Naive thymus-derived CD4-positive, alpha-beta T cell (primary cell): ENCODE data around the gene MAPK12. TPM values are rescaled to one million over a fixed set of nuclear protein-coding genes. Genes with fewer than 3 reads are reported as not detected.
A peak's percentile ranks its signal among the peaks of the same experiment; 100 is the strongest.

ENCODE experiments used
- ATAC-seq: fragments of 150-1000 bp; cut with Tn5 transposase; 2 replicates; pipeline ENCODE4 v1.10.0; 2021; ENCODE audit warnings: mild to moderate bottlenecking, moderate library complexity
- CTCF ChIA-PET: fragments of 350-600 bp; sonication (Branson Sonifier 250); formaldehyde crosslinking; loops from one replicate; lab custom pipeline; 2021; ENCODE audit warnings: antibody characterized with exemption; lab: Charles Lee
- POLR2A ChIA-PET: fragments of 350-600 bp; sonication (Branson Sonifier 250); formaldehyde crosslinking; loops from one replicate; lab custom pipeline; 2021; ENCODE audit warnings: antibody characterized with exemption, inconsistent platforms; lab: Charles Lee
- DNase-seq, 9 donors: peaks; one replicate each; pipeline versions ENCODE4 v3.0.0 to v3.0.0-alpha.2; 2020 to 2022; ENCODE audit warnings: mixed read lengths in 1 of 9
- H3K27ac ChIP-seq: one replicate; pipeline ENCODE4 v1.7.0; 2013; ENCODE audit warnings: mild to moderate bottlenecking, low read depth, low read length, moderate library complexity
- H3K27me3 ChIP-seq, 2 donors: one replicate each; pipeline ENCODE4 v1.7.0; 2013; ENCODE audit warnings: low read length in 2 of 2, mild to moderate bottlenecking in 2 of 2, moderate library complexity in 2 of 2; ENCODE audit not compliant: control insufficient read depth in 2 of 2, insufficient read depth in 2 of 2
- H3K36me3 ChIP-seq, 3 experiments: 1 replicate in 2 of 3; 2 replicates in 1 of 3; pipeline ENCODE4 v1.7.0; 2013; ENCODE audit warnings: low read length in 3 of 3, mild to moderate bottlenecking in 3 of 3, moderate library complexity in 1 of 3; ENCODE audit not compliant: insufficient read depth in 3 of 3, control insufficient read depth in 2 of 3
- H3K4me1 ChIP-seq, 2 donors: one replicate each; pipeline ENCODE4 v1.7.0; 2013; ENCODE audit warnings: low read length in 2 of 2, mild to moderate bottlenecking in 2 of 2, moderate library complexity in 1 of 2; ENCODE audit not compliant: control insufficient read depth in 2 of 2, insufficient read depth in 2 of 2
- H3K4me3 ChIP-seq: 2 replicates; pipeline ENCODE4 v1.7.0; 2013; ENCODE audit warnings: mild to moderate bottlenecking, low read length
- H3K9me3 ChIP-seq, 3 experiments: 1 replicate in 2 of 3; 2 replicates in 1 of 3; pipeline ENCODE4 v1.7.0; 2013; ENCODE audit warnings: low read length in 3 of 3; ENCODE audit not compliant: control insufficient read depth in 2 of 3
- H3K27ac Mint-ChIP-seq, 9 donors: one replicate each; pipeline ENCODE4 v1.8.0; 2020 to 2022; ENCODE audit warnings: mixed read lengths in 9 of 9, mild to moderate bottlenecking in 8 of 9, moderate library complexity in 5 of 9, inconsistent platforms in 2 of 9
- H3K27me3 Mint-ChIP-seq, 5 donors: one replicate each; pipeline ENCODE4 v1.8.0; 2021 to 2022; ENCODE audit warnings: mixed read lengths in 5 of 5, mild to moderate bottlenecking in 1 of 5
- H3K36me3 Mint-ChIP-seq, 5 donors: one replicate each; pipeline ENCODE4 v1.8.0; 2020 to 2022; ENCODE audit warnings: mixed read lengths in 5 of 5, mild to moderate bottlenecking in 3 of 5, inconsistent platforms in 1 of 5
- H3K4me1 Mint-ChIP-seq, 7 donors: one replicate each; pipeline ENCODE4 v1.8.0; 2020 to 2022; ENCODE audit warnings: mixed read lengths in 7 of 7, mild to moderate bottlenecking in 3 of 7, inconsistent platforms in 1 of 7
- H3K4me3 Mint-ChIP-seq, 10 donors: one replicate each; pipeline ENCODE4 v1.8.0; 2020 to 2022; ENCODE audit warnings: mild to moderate bottlenecking in 10 of 10, mixed read lengths in 10 of 10, moderate library complexity in 6 of 10, inconsistent platforms in 2 of 10
- H3K9me3 Mint-ChIP-seq, 11 donors: one replicate each; pipeline ENCODE4 v1.8.0; 2020 to 2022; ENCODE audit warnings: mixed read lengths in 11 of 11, mild to moderate bottlenecking in 4 of 11, inconsistent platforms in 1 of 11, moderate library complexity in 1 of 11
- intact Hi-C, 2 donors: fragments of 100-400 bp; cut with micrococcal nuclease; formaldehyde crosslinking; loops; one replicate each; pipeline ENCODE4 v1.15.1; 2023
- polyA plus RNA-seq, 2 donors: library from polyadenylated mRNA; unstranded; fragments of 300-500 nt; fragmentation: Illumina TruSeq; gene quantifications; one replicate each; pipeline ENCODE4 v1.2.3, GENCODE V29; 2021
- total RNA-seq, 6 experiments: library from RNA in 5 of 6; stranded (reverse) in 5 of 6; gene quantifications; 1 replicate in 5 of 6; 2 replicates in 1 of 6; pipeline ENCODE4 v1.2.3 and lab custom pipeline; 2021 to 2026

Gene MAPK12
- total and polyA plus RNA-seq, 7 experiments from 2014 or later = 0.07 to 6.2 (median 2.1) TPM; not detected in 1

GRCh38 chr22:50304528-50305392, 43.3 kb upstream of the MAPK12 start:
- ChIA-PET POLR2A (no interaction called here), CTCF (no interaction called here)
- no peak for DNase-seq
- intact Hi-C loops = loop anchor here in 1 of 2 donors (5.0 kb wide), 1 partner anchor 32 kb away; the partner anchor contains the start of gene MAPK11
- Mint-ChIP-seq H3K4me3 (peak overlapping the region in 1 of 10 donors; percentile 39), H3K27ac (no peak overlapping the region), H3K9me3 (peaks cover 0 to 1% (median 0%) of the 10 kb centered on the region in 11 donors), H3K27me3 (peaks cover 6 to 22% (median 16%) of the 10 kb centered on the region in 5 donors), H3K36me3 (no peaks in the 10 kb centered on the region), H3K4me1 (peaks cover 0 to 17% (median 7%) of the 10 kb centered on the region in 7 donors)
- Histone ChIP-seq H3K9me3 (no peaks in the 10 kb centered on the region), H3K27me3 (peaks cover 0 to 4% of the 10 kb centered on the region in 2 donors), H3K36me3 (no peaks in the 10 kb centered on the region), H3K4me1 (peaks cover 0 to 5% of the 10 kb centered on the region in 2 donors), H3K27ac (no peak overlapping the region), H3K4me3 (no peak overlapping the region)
- peak; percentile 68 for ATAC-seq

- H3K4me3 ChIP-seq = no peak overlapping the region
- peaks cover 0 to 1% (median 0%) of the 10 kb centered on the region in 11 donors for H3K9me3 Mint-ChIP-seq
- intact Hi-C loops = no loop called here
- H3K36me3 Mint-ChIP-seq = no peaks in the 10 kb centered on the region
- DNase-seq (no peak), ATAC-seq (peak; percentile 72)
- H3K4me1 ChIP-seq = peaks cover 0 to 5% of the 10 kb centered on the region in 2 donors
- peaks cover 6 to 23% (median 16%) of the 10 kb centered on the region in 5 donors for H3K27me3 Mint-ChIP-seq
- H3K27ac ChIP-seq = no peak overlapping the region
- ChIA-PET POLR2A (no interaction called here), CTCF (no interaction called here)
- H3K4me3 Mint-ChIP-seq = peak overlapping the region in 1 of 10 donors; percentile 39
- no peak overlapping the region for H3K27ac Mint-ChIP-seq
- peaks cover 0 to 4% of the 10 kb centered on the region in 2 donors for H3K27me3 ChIP-seq
- H3K4me1 Mint-ChIP-seq = peaks cover 0 to 17% (median 7%) of the 10 kb centered on the region in 7 donors
- H3K36me3 ChIP-seq = no peaks in the 10 kb centered on the region
- no peaks in the 10 kb centered on the region for H3K9me3 ChIP-seq
Observed at GRCh38 chr22:50303848-50304527, 42.5 kb upstream of the MAPK12 start.

- H3K27me3 ChIP-seq = peaks cover 0 to 4% of the 10 kb centered on the region in 2 donors
- ChIA-PET POLR2A (no interaction called here), CTCF (no interaction called here)
- intact Hi-C loops = no loop called here
- peaks cover 0 to 5% of the 10 kb centered on the region in 2 donors for H3K4me1 ChIP-seq
- ATAC-seq (no peak), DNase-seq (no peak)
- peaks cover 10 to 25% (median 12%) of the 10 kb centered on the region in 5 donors for H3K27me3 Mint-ChIP-seq
- H3K27ac ChIP-seq = no peak overlapping the region
- H3K4me3 Mint-ChIP-seq = no peak overlapping the region
- no peaks in the 10 kb centered on the region for H3K36me3 ChIP-seq
- H3K9me3 Mint-ChIP-seq = peaks cover 0 to 1% (median 0%) of the 10 kb centered on the region in 11 donors
- H3K9me3 ChIP-seq = no peaks in the 10 kb centered on the region
- H3K27ac Mint-ChIP-seq = no peak overlapping the region
- no peak overlapping the region for H3K4me3 ChIP-seq
- H3K4me1 Mint-ChIP-seq = peaks cover 0 to 13% (median 5%) of the 10 kb centered on the region in 7 donors
- H3K36me3 Mint-ChIP-seq = no peaks in the 10 kb centered on the region
Observed at GRCh38 chr22:50303515-50303847, 42.0 kb upstream of the MAPK12 start.

GRCh38 chr22:50302564-50302963, 41.1 kb upstream of the MAPK12 start:
- H3K4me1 ChIP-seq = peaks cover 0 to 5% of the 10 kb centered on the region in 2 donors
- H3K4me3 ChIP-seq = no peak overlapping the region
- H3K27ac ChIP-seq = no peak overlapping the region
- peaks cover 0 to 12% (median 5%) of the 10 kb centered on the region in 7 donors for H3K4me1 Mint-ChIP-seq
- H3K9me3 ChIP-seq = no peaks in the 10 kb centered on the region
- H3K27ac Mint-ChIP-seq = peak overlapping the region in 1 of 9 donors; percentile 22
- no peaks in the 10 kb centered on the region for H3K36me3 ChIP-seq
- H3K36me3 Mint-ChIP-seq = no peaks in the 10 kb centered on the region
- DNase-seq (no peak), ATAC-seq (no peak)
- ChIA-PET POLR2A (no interaction called here), CTCF (interaction anchor here (0.7 kb wide), 1 partner anchor 89 kb away, joined by 3 read pairs; no protein-coding TSS in a partner anchor)
- H3K27me3 ChIP-seq = peaks cover 0 to 4% of the 10 kb centered on the region in 2 donors
- peaks cover 0 to 1% (median 0%) of the 10 kb centered on the region in 11 donors for H3K9me3 Mint-ChIP-seq
- intact Hi-C loops = no loop called here
- H3K27me3 Mint-ChIP-seq = peaks cover 11 to 30% (median 18%) of the 10 kb centered on the region in 5 donors
- no peak overlapping the region for H3K4me3 Mint-ChIP-seq

- Mint-ChIP-seq H3K36me3 (no peaks in the 10 kb centered on the region), H3K4me1 (peaks cover 0 to 12% (median 5%) of the 10 kb centered on the region in 7 donors), H3K9me3 (peaks cover 0 to 1% (median 0%) of the 10 kb centered on the region in 11 donors), H3K27me3 (peaks cover 11 to 30% (median 21%) of the 10 kb centered on the region in 5 donors), H3K4me3 (no peak overlapping the region), H3K27ac (no peak overlapping the region)
- DNase-seq (no peak), ATAC-seq (peak; percentile 22)
- no peak overlapping the region for H3K4me3 ChIP-seq
- ChIA-PET CTCF (interaction anchor here (0.7 kb wide), 1 partner anchor 89 kb away, joined by 3 read pairs; no protein-coding TSS in a partner anchor), POLR2A (no interaction called here)
- no peaks in the 10 kb centered on the region for H3K36me3 ChIP-seq
- peaks cover 0 to 5% of the 10 kb centered on the region in 2 donors for H3K4me1 ChIP-seq
- H3K9me3 ChIP-seq = no peaks in the 10 kb centered on the region
- H3K27me3 ChIP-seq = peaks cover 0 to 4% of the 10 kb centered on the region in 2 donors
- intact Hi-C loops = no loop called here
- H3K27ac ChIP-seq = no peak overlapping the region
Observed at GRCh38 chr22:50302041-50302541, 40.6 kb upstream of the MAPK12 start.

GRCh38 chr22:50301581-50301991, 40.1 kb upstream of the MAPK12 start:
- Histone ChIP-seq H3K9me3 (no peaks in the 10 kb centered on the region), H3K27ac (no peak overlapping the region), H3K36me3 (no peaks in the 10 kb centered on the region), H3K27me3 (peaks cover 0 to 4% of the 10 kb centered on the region in 2 donors), H3K4me3 (no peak overlapping the region), H3K4me1 (peaks cover 0 to under 1% of the 10 kb centered on the region in 2 donors)
- peak in 1 of 9 donors; percentile 4 for DNase-seq
- ATAC-seq = no peak
- intact Hi-C loops = no loop called here
- no peak overlapping the region for H3K4me3 Mint-ChIP-seq
- CTCF ChIA-PET = no interaction called here
- peaks cover 11 to 30% (median 21%) of the 10 kb centered on the region in 5 donors for H3K27me3 Mint-ChIP-seq
- peaks cover 0 to 12% (median 5%) of the 10 kb centered on the region in 7 donors for H3K4me1 Mint-ChIP-seq
- no peaks in the 10 kb centered on the region for H3K36me3 Mint-ChIP-seq
- H3K27ac Mint-ChIP-seq = no peak overlapping the region
- H3K9me3 Mint-ChIP-seq = peaks cover 0 to 1% (median 0%) of the 10 kb centered on the region in 11 donors
- POLR2A ChIA-PET = no interaction called here
